GM12801 (cell line): ENCODE data around the gene GABBR2.

Experiments
- CTCF ChIP-seq: IDR thresholded peaks from one replicate; pipeline ENCODE4 v1.5.1; 2011; ENCODE audit warnings: control low read depth; ENCODE audit not compliant: insufficient read length; ENCODE audit errors: extremely low read depth

Gene GABBR2

GRCh38 chr9:98370976-98371315 is 337.8 kb downstream of the GABBR2 start:
- no peak for TF ChIP-seq CTCF

- TF ChIP-seq CTCF: no peak
These were observed 338.3 kb downstream of the GABBR2 start for GRCh38 chr9:98370300-98370975.

GRCh38 chr9:98369896-98370295 is 338.8 kb downstream of the GABBR2 start:
- TF ChIP-seq CTCF: no peak

GRCh38 chr9:98369471-98369870 is 339.3 kb downstream of the GABBR2 start:
- no peak for TF ChIP-seq CTCF

GRCh38 chr9:98369066-98369425 is 339.7 kb downstream of the GABBR2 start:
- no peak for TF ChIP-seq CTCF

GRCh38 chr9:98368366-98369065 is 340.2 kb downstream of the GABBR2 start:
- TF ChIP-seq CTCF: no peak

- TF ChIP-seq CTCF: no peak
These were observed 340.8 kb downstream of the GABBR2 start for GRCh38 chr9:98367923-98368322.
